ENCODE results near the gene MTERF4. TPM values are rescaled to one million over a fixed set of nuclear protein-coding genes. Genes with fewer than 3 reads are reported as not detected.

The MTERF4 gene
- polyA plus RNA-seq, 1 donor from 2014 or later = 142 TPM

- H3F3A ChIP-seq (ENCODE audit: insufficient read depth, low read length, poor library complexity, severe bottlenecking) = no peaks in the 10 kb centered on the region
- no peak overlapping the region for H3K27ac ChIP-seq (ENCODE audit: low read length)
- TF ChIP-seq RAD21 (conservative IDR thresholded peaks at IDR 0.05) (no peak), MXI1 (conservative IDR thresholded peaks at IDR 0.05; ENCODE audit: poor library complexity, severe bottlenecking) (no peak), EZH2 (IDR thresholded peaks at IDR 0.05; ENCODE audit: borderline replicate concordance, insufficient read depth, low read length, poor library complexity, severe bottlenecking) (no peak), POLR2AphosphoS5 (IDR thresholded peaks at IDR 0.05) (no peak), SMC3 (conservative IDR thresholded peaks at IDR 0.05; ENCODE audit: poor library complexity) (no peak), REST (IDR thresholded peaks at IDR 0.05; ENCODE audit: borderline replicate concordance) (no peak), EP300 (conservative IDR thresholded peaks at IDR 0.05; ENCODE audit: poor library complexity, severe bottlenecking) (no peak), TAF1 (IDR thresholded peaks at IDR 0.05; ENCODE audit: low read depth) (no peak)
- TF ChIP-seq, protein P1, sequence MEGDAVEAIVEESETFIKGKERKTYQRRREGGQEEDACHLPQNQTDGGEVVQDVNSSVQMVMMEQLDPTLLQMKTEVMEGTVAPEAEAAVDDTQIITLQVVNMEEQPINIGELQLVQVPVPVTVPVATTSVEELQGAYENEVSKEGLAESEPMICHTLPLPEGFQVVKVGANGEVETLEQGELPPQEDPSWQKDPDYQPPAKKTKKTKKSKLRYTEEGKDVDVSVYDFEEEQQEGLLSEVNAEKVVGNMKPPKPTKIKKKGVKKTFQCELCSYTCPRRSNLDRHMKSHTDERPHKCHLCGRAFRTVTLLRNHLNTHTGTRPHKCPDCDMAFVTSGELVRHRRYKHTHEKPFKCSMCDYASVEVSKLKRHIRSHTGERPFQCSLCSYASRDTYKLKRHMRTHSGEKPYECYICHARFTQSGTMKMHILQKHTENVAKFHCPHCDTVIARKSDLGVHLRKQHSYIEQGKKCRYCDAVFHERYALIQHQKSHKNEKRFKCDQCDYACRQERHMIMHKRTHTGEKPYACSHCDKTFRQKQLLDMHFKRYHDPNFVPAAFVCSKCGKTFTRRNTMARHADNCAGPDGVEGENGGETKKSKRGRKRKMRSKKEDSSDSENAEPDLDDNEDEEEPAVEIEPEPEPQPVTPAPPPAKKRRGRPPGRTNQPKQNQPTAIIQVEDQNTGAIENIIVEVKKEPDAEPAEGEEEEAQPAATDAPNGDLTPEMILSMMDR (IDR thresholded peaks at IDR 0.05; ENCODE audit: poor library complexity, severe bottlenecking) = no peak
- H3K27me3 ChIP-seq (ENCODE audit: insufficient read depth, low read depth, low read length) = no peaks in the 10 kb centered on the region
- H3K9ac ChIP-seq (ENCODE audit: low read length) = no peak overlapping the region
- H3K9me2 ChIP-seq (ENCODE audit: insufficient read depth, low read length) = no peaks in the 10 kb centered on the region
- H3K9me3 ChIP-seq (ENCODE audit: low read length) = no peaks in the 10 kb centered on the region
- H3K79me2 ChIP-seq (replicated peaks; ENCODE audit: insufficient read depth, low read length) = no peaks in the 10 kb centered on the region
- H3K36me3 ChIP-seq (ENCODE audit: insufficient read depth, low read length) = no peaks in the 10 kb centered on the region
- no peak overlapping the region for H2AFZ ChIP-seq (ENCODE audit: low read depth, low read length)
- H4K20me1 ChIP-seq (ENCODE audit: insufficient read depth) = no peaks in the 10 kb centered on the region
- H3K4me3 ChIP-seq (ENCODE audit: low read length) = no peak overlapping the region
- H3K4me2 ChIP-seq (ENCODE audit: low read length) = no peak overlapping the region
These were observed 35.8 kb downstream of the MTERF4 start for GRCh38 chr2:241066171-241066892.

GRCh38 chr2:241065355-241065803 is 36.7 kb downstream of the MTERF4 start:
- H3K36me3 ChIP-seq (ENCODE audit: insufficient read depth, low read length) = no peaks in the 10 kb centered on the region
- no peak overlapping the region for H3K4me3 ChIP-seq (ENCODE audit: low read length)
- no peak overlapping the region for H3K4me2 ChIP-seq (ENCODE audit: low read length)
- H3K27ac ChIP-seq (ENCODE audit: low read length) = no peak overlapping the region
- no peaks in the 10 kb centered on the region for H3K9me2 ChIP-seq (ENCODE audit: insufficient read depth, low read length)
- H2AFZ ChIP-seq (ENCODE audit: low read depth, low read length) = no peak overlapping the region
- no peaks in the 10 kb centered on the region for H3K79me2 ChIP-seq (replicated peaks; ENCODE audit: insufficient read depth, low read length)
- H4K20me1 ChIP-seq (ENCODE audit: insufficient read depth) = no peaks in the 10 kb centered on the region
- no peaks in the 10 kb centered on the region for H3K27me3 ChIP-seq (ENCODE audit: insufficient read depth, low read depth, low read length)
- H3F3A ChIP-seq (ENCODE audit: insufficient read depth, low read length, poor library complexity, severe bottlenecking) = no peaks in the 10 kb centered on the region
- TF ChIP-seq POLR2AphosphoS5 (IDR thresholded peaks at IDR 0.05) = no peak
- no peak for TF ChIP-seq MXI1 (conservative IDR thresholded peaks at IDR 0.05; ENCODE audit: poor library complexity, severe bottlenecking)
- no peak for TF ChIP-seq TAF1 (IDR thresholded peaks at IDR 0.05; ENCODE audit: low read depth)
- TF ChIP-seq EP300 (conservative IDR thresholded peaks at IDR 0.05; ENCODE audit: poor library complexity, severe bottlenecking) = no peak
- TF ChIP-seq, protein P1 (IDR thresholded peaks at IDR 0.05; ENCODE audit: poor library complexity, severe bottlenecking) = no peak
- TF ChIP-seq RAD21 (conservative IDR thresholded peaks at IDR 0.05) = no peak
- TF ChIP-seq REST (IDR thresholded peaks at IDR 0.05; ENCODE audit: borderline replicate concordance) = no peak
- TF ChIP-seq EZH2 (IDR thresholded peaks at IDR 0.05; ENCODE audit: borderline replicate concordance, insufficient read depth, low read length, poor library complexity, severe bottlenecking) = no peak
- no peak for TF ChIP-seq SMC3 (conservative IDR thresholded peaks at IDR 0.05; ENCODE audit: poor library complexity)
- no peaks in the 10 kb centered on the region for H3K9me3 ChIP-seq (ENCODE audit: low read length)
- no peak overlapping the region for H3K9ac ChIP-seq (ENCODE audit: low read length)
